Frontal cortex (tissue), 4 donors: ENCODE measurements around the gene HECTD1. TPM values are rescaled to one million over a fixed set of nuclear protein-coding genes. Genes with fewer than 3 reads are reported as not detected.
"Not testable (repeated sequence)": the region's sequence is repeated elsewhere in the genome, so short reads cannot be mapped to it uniquely, and the experiment has no call there.

ENCODE experiments used
- DNase-seq, 2 donors: peaks; one replicate each; pipeline ENCODE4 v3.0.0; 2012; ENCODE audit warnings: low spot score in 2 of 2
- FAIRE-seq: peaks from 2 replicates; lab custom pipeline; 2012; peaks lifted over from hg19 to GRCh38; lab: Jason Lieb, UNC
- total RNA-seq: library from RNA; depleted of rRNA; stranded (reverse); fragments of >200 nt; gene quantifications from one replicate; pipeline ENCODE4 v1.2.3, GENCODE V29; 2014
- donor health status: control.
- donor health status: control.
- donor health status: control.

HECTD1 gene
- total RNA-seq, 1 donor from 2014 or later = 459 TPM

DNA sequence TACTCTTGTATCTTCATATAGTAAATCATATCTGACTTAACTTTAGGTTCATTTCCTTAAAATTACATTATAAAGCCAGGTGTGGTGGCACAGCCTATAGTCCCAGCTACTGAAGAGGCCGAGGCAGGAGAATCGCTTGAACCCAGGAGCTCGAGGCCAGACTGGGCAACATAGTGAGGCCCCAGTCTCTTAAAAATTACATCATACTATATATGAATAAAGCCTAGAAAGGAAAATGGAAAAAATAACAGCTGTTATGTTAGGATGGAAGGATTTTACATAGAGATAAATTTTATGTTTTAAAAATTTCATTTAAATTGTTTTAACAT is 4.2 kb downstream of the HECTD1 start:
- DNase-seq (no peak), FAIRE-seq (no peak)

DNA sequence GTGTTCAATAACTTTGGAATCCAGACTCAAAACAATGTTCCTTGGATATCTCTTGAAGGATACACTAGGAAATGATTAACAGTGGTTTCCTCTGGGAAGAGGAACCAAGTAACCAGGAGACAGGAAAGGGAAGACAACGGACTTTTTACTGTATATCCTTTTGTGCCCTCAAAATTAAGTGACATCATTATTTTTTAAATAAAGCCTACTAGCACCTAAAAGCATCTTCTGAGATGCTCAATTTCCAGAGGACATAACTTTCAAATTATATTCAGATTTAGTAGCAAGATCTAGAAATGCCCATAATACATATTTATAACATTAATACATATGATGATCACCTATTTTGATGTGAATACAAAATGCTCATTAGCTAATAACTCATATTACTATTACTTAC is 6.5 kb downstream of the HECTD1 start:
- no peak for FAIRE-seq

DNA sequence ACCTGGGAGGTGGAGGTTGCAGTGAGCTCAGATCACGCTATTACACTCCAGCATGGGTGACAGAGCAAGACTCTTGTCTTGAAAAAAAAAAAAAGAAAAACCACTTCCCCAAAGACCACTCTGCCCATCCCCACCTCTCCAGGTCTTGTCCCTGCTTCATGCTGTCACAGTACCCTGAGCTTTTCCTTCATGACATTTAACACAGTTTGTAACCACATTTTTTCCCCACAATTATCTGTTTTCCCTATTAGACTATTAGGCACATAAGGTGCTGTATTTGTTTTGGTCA is 6.9 kb downstream of the HECTD1 start:
- FAIRE-seq (no peak), DNase-seq (no peak)

More for the DNA sequence above, 6.5 kb downstream of the HECTD1 start:
- no peak for DNase-seq

DNA sequence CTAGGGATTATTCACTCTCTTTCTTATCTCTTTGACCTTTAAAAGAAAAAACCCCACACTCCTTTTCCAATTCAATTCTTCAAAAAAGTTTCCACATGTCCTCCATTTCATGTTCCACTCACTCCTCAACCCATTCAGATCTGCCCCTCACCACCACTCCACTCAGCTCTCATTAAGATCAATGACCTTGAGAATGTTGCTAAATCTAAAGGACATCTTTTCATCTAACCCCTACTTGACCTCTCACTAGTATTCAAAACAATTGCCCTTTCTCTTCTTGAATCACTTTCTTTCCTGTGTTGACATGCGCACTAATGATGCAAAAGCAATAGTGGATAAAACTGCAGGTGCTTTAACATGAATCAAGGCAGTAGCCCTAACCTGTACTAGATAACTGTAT is 9.9 kb downstream of the HECTD1 start:
- no peak for FAIRE-seq
- no peak for DNase-seq

DNA sequence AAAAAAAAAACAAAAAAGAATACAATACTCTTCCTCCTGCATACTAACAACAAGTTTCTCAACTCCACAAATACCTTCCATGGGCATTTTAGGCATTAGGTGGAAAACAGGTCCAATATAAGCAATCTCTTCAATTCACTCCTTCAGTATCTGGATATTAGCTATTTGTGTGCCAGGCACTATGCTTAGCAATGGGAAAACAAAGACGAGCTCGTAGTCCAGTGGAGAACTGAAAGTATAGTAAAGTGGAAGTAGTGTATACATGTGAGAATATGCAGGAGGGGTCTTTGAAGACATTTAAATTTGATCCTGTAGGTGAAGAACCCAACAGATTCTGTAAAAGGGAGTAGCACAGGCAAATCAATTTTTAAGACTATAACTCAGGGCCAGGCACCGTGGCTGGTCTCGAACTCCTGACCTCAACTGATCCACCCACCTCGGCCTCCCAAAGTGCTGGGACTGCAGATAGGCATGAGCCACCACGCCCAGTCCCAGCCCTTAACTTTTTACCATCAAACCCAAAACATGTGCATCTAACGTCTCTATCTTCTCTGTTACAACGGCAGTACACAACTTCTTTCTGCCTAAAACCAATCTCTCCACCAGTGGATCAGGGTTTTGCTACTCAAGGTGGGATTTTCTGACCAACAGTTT is 10.6 kb downstream of the HECTD1 start:
- DNase-seq (no peak), FAIRE-seq (no peak)

DNA sequence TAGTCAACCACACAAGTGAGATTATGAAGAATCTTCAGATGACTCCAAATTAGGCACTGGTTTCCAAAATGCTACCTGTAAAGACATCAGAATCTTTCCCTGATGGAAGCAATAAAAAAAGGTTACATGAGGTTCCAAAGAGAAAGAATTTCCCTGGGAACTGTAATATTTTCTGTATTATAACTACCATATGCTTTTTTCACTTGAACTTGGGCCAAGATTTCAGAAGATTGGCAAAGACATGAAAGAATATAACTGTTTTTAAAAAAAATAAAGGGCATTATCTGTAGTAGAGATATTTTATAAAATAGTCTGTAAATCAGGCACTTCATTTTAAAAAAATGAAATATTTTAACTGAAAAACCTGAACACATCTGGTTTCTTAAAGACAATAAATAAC is 12.9 kb downstream of the HECTD1 start:
- FAIRE-seq (no peak), DNase-seq (no peak)

DNA sequence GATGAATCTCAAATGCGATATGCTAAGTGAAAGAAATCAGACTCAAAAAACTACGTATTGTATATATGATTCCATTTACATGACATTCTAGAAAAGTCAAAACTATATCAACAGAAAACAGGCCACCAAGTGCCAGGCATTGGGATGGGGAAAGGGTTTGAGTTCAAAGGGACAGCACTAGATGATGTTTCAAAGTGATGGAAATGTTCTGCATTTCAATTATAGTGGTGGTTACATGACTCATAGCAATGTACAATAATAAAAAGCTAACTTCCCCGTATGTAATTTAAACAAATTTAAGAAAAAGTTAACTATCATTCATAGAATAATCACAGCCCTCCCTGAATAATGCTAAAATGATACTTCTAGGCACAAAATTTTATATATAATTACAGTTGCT is 13.5 kb downstream of the HECTD1 start:
- DNase-seq (no peak), FAIRE-seq (no peak)

DNA sequence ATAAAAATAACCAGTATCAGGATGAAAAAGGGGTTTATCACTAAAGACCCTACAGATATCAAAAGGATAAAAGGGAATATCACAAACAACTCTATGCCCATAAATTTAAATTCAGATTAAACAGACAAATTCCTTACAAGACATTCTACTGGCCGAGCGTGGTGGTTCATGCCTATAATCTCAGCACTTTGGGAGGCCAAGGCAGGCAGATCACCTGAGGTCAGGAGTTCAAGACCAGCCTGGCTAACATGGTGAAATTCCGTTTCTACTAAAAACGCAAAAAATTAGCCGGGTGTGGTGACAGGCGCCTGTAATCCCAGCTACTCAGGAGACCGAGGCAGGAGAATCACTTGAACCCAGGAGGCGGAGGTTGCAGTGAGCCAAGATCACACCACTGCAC is 15.0 kb downstream of the HECTD1 start:
- not testable (repeated sequence) for DNase-seq, FAIRE-seq

DNA sequence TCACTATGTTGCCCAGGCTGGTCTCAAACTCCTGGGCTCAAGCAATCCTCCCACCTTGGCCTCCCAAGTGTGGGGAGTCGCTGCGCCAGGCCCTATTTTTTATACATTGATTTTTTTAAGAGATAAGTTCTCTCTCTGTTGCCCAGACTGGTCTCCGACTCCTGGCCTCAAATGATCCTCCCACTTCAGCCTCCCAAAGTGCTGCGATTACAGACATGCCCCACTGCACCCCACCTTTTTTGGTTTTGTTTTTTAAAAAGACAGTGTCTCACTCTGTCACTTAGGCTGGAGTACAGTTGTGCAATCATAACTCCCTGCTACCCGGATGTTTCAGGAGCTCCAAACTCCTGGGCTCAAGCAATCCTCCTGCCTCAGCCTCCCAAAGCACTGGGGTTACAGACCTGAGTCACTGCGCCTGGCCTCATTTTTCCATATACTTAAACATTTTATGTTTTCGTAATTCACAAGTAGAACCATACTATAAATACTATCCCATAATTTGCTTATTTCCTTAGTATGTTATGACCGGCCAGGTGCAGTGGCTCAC is 16.8 kb downstream of the HECTD1 start:
- DNase-seq = no peak
- FAIRE-seq = no peak

DNA sequence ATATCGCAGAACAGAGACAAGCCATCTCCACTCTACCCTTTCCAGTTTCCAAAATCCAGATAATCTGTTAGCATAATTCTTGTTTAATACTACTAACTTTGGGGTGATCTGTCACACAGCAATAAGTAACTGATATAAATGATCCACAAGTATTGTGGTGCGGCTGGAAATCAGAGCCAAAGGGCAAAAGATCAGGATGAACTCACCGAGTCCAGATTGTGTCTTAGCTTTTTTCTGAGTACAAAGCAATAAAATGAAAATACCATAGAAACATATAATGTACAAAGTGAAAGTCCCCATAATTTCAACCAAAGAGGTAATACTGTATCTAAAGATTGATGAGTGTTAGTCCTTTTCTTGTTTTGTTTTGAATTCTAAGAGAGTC is 17.4 kb downstream of the HECTD1 start:
- DNase-seq (no peak), FAIRE-seq (no peak)

DNA sequence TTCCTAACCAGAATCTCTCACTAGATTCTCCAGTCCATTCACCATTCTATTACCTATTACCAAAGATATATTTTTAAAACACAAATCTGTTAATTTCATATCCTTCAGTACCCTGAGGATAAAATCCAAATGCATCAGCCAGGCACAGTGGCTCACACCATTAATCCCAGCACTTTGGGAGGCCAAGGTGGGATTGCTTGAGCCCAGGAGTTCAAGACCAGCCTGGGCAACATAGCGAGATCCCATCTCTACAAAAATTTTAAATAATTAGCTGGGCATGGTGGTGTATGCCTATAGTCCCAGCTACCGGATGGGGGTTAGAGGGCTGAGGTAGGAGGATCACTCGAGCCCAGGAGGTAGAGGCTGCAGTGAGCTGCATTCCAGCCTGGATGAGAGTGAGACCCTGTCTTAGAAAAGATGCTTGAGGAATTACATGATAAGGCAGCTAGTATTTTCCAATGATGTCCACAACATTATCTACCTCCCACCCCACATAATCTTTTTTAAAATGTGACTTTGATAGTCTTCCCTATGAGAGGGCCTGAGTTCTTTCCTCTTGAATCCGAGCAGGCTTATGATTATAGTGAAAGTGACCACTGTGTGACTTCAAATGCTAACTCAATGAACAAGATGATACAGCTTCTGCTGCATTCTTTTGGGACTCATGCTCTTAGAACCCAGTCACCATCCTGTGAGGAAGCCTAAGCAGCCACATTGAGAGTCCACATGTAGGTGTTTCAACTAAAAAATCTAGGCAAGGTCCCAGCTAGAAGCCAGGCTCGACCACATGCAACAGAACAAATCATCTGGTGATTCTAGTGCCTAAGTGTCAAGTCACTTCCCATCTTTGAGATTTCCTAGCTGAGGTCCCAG is 18.0 kb downstream of the HECTD1 start:
- FAIRE-seq (no peak), DNase-seq (no peak)

DNA sequence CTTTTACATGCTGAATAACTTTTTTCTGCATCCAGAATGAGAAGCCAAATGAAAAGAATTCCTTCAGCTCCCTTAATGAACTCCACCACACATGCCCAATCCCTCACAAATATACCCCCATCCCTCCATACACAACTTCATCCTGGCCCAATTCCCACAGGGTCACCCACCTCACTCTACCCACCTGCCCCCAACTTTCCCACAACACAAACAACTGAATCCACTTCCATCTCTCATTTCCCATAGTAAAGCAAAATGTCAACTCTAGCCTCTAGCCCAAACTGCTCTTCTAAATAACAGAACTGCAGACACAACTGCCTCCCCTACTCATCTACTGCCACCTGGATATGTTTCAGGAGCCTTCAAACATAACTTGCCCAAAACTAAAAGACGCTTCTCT is 18.8 kb downstream of the HECTD1 start:
- DNase-seq = no peak
- no peak for FAIRE-seq

DNA sequence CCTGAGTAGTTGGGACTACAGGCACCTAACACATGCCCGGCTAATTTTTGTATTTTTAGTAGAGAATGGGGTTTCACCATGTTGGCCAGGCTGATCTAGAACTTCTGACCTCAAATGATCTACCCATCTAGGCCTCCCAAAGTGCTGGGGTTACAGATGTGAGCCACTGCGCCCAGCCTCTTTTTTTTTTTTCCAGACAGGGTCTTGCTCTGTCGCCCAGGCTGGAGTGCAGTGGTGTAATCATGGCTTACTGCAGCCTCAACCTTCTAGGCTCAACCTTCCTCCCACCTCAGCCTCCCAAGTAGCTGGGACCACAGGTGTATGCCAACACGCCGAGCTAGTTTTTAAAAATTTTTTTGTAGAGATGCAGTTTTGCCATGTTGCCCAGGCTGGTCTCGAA is 25.6 kb downstream of the HECTD1 start:
- FAIRE-seq, DNase-seq: not testable (repeated sequence)

DNA sequence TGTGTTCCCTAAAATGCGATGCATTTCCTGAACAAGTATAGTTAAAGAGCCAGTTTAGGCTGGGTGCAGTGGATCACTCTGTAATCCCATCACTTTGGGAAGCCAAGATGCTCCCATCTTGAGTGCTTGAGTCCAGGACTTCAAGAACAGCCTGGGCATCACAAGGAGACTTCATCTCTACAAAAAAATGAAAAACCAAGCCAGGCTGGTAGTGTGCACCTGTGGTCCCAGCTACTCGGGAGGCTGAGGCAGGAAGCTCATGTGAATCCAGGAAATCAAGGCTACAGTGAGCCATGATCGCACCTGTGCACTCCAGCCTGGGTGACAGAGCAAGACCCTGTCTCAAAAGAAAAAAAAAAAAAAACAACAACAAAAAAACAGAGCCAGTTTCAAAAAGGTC is 26.3 kb downstream of the HECTD1 start:
- DNase-seq (no peak), FAIRE-seq (no peak)

DNA sequence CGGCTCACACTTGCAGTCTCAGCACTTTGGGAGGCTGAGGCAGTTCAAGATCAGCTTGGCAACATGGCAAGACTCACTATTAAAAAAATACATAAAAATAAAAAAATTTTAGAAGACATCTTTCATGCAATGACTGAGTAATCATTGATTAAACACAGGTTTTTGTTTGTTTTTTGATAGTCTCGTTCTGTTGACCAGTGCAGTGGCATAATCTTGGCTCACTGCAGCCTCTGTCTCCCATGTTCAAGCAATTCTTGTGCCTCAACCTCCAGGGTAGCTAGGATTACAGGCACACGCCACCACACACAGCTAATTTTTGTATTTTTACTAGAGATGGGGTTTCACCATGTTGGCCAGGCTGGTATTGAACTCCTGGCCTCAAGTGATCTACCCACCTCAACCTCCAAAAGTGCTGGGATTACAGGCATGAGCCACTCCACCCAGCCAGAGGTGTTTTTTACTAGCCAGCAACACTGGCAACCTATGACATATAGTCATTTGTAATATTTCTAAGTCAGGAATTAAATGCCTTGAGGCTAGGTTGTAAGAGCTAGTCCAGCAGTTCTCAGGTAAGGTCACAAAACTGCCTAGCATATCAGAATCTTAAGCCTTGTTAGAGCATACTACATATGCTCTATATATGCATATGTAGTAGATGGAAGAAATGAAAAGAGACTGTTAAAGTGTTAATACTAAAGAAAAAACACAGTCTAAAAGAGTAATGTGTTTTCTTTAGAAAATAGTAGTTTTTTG is 27.1 kb downstream of the HECTD1 start:
- FAIRE-seq (no peak), DNase-seq (no peak)

DNA sequence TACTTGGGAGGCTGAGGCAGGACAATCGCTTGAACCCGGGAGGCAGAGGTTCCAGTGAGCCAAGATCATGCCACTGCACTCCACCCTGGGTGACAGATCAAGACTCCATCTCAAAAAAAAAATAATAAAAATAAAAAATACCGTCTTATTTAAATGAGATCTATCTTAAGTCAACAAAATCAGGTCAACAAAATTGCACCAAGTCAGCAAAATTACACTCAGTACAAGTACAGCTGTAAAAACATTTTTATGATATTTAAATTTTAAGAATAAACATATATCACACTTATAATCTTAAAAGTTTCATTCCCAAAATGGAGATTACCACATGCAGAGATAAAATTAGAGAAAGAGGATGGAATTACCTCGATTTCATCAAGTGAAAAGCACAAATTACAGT is 33.2 kb downstream of the HECTD1 start:
- FAIRE-seq = no peak
- DNase-seq = no peak

DNA sequence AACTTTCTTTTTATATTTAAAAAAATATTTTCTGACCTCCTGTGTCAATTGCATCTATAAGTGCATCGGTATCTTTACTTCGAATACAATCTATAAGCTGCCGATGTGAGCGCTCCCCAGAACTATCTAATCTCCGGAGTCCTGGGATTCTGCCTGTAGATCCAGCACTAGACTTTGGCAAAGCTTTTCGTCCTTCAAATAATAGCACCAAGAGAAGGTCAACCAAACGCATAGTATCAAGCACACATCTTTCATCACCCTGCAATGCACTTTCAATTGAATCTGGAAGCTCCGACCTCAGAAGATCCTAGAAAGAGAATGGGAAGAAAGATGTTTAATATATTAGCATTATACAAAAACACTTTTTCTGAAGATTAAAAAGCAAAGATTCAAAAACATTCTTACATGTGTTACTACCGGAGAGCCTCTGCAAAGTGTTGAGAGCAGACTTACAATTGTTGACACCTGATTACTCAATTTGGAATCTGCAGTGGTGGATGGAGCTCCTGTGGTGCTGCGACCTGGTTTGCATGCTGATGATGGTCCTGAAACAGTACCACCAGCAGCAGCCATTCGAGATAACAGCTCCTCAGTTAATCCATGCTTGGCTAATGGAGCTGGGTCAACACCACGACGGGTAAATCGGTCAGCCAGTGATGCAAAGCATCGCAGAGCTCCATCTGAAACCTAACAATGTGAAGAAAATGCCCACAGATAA is 34.3 kb downstream of the HECTD1 start:
- DNase-seq (no peak), FAIRE-seq (no peak)

DNA sequence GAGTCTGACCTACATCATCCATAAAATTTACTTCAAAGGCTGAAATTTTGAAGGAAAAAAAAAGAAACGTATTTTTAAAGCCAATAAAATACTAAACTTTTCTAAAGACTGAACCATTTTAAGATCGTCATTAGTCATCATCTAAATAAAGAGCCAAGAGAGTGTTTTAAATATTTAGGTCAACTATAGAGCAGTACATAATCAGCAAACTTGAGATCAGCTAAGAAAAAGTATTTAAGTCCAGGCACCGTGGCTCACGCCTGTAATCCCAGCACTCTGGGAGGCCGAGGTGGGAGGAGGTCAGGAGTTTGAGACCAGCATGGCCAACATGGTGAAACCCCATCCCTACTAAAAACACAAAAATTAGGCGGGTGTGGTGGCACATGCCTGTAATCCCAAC is 35.5 kb downstream of the HECTD1 start:
- DNase-seq (no peak), FAIRE-seq (no peak)

DNA sequence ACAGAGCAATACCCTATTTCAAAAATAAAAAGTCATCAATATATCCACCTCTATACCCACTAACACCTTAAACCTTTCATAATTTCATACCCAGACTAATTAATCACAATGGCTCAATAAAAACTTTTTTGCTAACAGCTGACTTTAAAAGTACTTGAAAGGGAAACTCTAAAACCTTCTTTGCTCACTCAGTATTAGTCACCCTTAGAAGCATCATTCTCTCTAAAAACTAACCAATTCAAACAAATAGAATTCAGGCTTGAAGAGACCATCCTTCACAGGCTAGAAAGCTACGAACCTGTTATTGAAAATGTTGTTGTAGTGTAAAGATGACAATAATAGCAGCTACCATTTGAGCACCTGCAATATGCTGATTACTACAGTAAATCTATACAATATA is 37.2 kb downstream of the HECTD1 start:
- FAIRE-seq (no peak), DNase-seq (no peak)

DNA sequence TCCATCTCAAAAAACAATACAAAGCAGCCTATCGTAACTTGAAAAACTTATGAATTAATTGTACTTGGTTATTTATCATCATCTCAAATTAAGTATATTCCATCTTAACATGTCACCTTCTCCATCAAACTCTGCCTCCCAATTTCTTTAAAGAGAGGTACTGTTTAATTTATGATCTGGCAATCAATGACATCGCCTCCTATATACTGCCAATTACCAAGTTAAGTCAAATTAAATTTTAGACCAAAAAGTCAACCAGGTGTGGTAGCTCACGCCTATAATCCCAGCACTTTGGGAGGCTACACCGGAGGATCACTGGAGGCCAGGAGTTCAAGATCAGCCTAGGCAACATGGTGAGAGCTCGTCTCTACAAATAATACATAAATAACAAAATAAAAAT is 37.7 kb downstream of the HECTD1 start:
- no peak for FAIRE-seq
- DNase-seq = no peak
